HG03175 (cell line): ENCODE results near the gene C1orf50.
"Not testable (repeated sequence)": the region's sequence is repeated elsewhere in the genome, so short reads cannot be mapped to it uniquely, and the experiment has no call there.

Source experiments
- ATAC-seq: cut with Tn5 transposase; IDR thresholded peaks from one replicate; pipeline ENCODE4 v1.9.1; 2021; ENCODE audit warnings: mild to moderate bottlenecking, moderate library complexity; ENCODE audit not compliant: unreplicated experiment

Gene C1orf50

DNA sequence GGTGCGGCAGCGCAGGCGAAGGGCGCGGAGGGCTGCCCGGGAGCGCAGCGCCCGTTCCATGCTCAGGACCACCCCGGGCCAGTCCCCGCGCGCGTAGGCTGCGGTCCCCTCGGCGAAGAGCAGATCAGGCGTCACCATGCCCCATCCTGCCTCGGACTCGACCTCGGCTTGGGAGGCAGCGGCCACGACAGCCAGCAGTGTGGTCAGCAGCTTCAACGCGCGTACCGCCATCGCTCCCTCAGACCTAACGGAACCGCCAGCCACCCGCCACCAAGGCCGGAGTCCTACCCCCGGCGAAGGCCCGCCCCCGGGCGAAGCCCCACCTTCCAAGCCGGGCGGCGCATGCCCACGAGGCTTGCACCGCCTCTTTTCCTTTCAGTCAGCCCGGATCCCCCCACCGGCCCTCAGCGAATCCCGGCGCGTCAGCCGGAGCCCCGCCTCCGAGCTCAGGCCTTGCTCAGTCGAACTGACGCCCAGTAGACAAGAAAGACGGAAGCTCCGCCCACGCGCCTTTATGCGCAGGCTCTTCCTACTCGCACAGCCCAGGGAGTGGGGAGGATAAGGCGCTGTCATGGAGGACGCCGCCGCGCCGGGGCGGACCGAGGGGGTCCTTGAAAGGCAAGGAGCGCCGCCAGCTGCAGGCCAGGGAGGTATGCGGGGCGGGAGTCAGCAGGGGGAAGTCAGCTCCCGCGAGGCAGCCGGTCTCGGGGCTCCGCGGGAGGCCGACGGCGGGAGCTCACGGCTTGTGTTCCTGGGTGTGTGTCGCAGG is at the start of gene C1orf50, which contains the start of gene P3H1:
C1orf50 (plus strand) TSS at position 509 of the 769 bp plus-strand sequence; CDS start at position 572, 63 bp downstream.
P3H1 (minus strand) TSS at position 288 of the 769 bp plus-strand sequence; CDS start at position 231, 57 bp downstream.
- peak; percentile 86 for ATAC-seq

DNA sequence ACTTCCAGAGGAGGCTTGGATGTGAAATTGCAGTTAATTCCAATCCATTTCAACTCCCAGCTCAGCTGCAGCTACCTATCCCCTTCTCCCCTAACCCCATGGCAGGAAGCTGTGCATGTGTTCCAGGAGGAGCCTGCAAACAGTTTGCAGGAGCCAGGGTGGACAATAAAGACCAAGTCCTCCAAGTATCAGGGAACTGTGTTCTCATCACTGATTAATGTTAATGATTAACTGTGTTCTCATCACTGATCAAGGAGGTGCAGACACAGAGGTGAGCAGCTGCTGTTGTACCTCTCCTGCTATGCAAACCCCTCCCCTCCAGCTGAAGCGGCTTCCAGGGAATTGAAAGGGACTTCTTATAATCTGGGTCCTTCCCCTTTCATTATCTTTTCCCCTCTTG is 46.2 kb upstream of the C1orf50 start:
- no peak for ATAC-seq

DNA sequence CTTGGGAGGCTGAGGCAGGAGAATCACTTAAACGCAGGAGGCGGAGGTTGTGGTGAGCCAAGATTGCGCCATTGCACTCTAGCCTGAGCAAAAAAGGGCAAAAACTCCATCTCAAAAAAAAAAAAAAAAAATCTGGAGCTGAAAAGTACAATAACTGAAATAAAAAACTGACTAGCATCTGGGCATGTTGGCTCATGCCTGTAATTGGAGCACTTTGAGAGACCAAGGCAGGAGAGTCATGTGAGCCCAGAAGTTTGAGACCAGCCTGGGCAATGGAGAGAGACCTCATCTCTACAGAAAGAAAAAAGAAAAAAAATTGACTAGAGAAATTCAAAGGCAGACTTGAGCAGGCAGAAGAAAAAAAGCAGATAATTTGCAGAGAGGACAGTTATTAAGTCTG is 45.1 kb upstream of the C1orf50 start:
- no peak for ATAC-seq

DNA sequence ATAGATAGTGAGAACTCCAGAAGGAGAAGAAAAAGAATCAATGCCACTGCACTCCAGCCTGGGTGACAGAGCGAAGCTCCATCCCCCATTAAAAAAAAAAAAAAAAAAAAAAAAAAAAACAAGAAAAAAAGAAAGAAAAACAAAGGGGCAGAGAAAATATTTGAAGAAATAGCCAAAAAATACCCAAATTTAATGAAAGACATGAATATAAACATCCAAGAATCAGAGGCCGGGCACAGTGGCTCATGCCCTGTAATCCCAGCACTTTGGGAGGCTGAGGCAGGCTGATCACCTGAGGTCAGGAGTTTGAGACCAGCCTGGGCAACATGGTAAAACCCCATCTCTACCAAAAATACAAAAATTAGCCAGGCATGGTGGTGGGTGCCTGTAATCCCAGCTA is 44.6 kb upstream of the C1orf50 start:
- not testable (repeated sequence) for ATAC-seq

DNA sequence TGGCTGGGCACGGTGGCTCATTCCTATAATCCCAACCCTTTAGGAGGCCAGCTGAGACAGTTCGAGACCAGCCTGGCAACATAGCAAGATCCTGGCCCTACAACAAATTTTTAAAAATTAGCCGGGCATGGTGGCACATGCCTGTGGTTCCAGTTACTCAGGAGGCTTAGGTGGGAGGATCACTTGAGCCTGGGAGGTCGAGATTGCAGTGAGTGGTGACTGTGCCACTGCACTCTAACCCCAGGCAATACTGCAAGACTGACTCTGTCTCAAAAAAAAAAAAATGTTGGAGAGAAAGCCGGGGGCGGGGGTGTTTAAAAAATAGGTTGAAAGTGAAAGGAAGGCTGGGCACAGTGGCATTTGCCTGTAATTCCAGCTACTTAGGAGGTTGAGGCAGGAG is 43.5 kb upstream of the C1orf50 start:
- no peak for ATAC-seq

DNA sequence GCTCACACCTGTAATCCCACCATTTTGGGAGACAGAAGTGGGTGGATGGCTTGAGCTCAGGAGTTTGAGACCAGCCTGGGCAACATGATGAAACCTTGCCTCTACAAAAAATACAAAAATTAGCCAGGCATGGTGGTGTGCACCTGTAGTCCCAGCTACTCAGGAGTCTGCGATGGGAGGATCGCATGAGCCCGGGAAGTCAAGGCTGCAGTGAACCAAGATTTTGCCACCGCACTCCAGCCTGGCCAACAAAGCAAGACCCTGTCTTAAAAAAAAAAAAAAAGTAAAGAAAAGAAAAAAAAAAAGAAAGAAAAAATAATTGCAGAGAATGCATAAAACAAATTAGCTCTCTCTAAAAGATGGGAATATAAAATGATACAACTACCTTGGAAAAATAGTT is 41.2 kb upstream of the C1orf50 start:
- not testable (repeated sequence) for ATAC-seq

DNA sequence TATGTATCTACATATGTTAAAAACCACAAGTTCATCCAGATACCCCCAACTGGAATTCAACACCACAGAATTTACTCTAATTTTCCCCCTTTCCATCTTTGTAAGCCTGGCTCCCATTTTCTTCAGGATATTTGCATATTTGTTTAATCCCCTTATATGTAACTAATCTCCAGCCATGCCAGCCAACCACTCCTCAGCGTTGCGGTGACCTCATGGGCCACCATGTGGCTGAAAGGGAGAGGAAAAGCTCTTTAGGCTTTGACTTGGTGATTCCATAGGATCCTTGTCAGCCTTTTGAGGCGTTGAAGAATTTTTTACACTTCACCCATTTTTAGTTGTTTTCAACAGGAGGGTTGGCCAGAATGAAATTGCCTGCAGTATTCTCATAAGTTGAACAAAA is 37.0 kb upstream of the C1orf50 start:
- no peak for ATAC-seq

DNA sequence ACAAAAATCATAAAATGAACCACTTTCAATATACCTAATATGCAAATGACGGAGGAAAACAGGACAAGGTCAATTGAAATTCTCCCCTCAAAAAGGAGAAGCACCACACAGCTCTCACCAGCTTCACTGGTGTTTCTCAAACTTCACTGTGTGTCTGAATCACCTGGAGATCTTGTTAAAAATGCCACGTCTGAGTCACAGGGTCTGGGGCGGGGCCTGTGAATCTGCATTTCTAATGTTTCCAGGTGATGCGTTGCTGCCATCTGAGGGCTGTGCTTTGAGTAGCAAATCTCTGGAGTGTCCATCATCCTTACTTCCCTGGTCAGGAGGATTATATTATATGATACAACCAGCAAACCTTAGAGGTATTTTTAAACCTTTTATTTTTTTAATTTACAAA is 36.1 kb upstream of the C1orf50 start:
- ATAC-seq: no peak

DNA sequence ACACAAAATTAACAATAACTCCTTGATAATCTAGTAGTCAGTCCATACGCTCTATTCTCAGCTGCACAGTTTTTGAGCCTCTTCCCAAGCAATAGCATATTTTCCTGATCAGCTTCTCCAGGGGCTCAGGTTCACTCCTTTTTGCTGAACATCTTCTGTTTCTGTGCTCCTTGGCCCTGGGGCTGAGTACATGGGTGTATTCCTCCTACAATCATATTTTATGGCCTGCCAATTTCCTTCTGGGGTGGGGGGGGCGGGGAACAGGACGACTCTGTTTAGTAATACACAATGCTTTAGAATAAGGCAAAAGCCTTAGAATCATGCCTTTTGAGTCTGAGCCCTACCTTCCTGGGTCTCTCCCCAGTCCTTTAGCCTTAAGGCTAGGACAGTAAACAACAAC is 35.5 kb upstream of the C1orf50 start:
- ATAC-seq: no peak

DNA sequence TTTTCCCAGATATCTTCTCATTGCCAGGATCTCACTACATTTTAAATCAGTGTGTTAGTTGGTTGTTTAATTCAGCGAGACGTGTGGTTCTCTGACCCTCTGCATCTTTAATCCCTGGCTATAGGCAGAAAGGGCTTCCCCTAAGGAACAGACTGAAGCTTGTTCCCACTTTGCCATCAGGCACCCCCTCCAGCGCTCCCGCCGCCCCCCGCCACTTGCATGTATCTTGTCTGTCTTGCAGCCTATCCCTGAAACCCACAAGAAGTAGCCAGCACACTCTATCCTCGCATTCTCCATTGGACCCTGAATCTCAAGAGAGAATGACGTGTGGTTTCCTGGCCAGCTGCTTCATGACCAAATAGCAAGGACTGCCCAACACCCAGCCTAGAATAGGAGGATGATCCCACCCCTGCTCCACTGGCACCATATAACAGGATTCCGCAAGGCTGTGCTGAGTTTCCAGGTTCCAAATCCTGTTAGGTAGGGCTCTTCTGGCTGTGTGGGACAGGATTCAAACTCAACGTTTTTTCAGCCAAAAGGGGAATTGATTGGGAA is 34.8 kb upstream of the C1orf50 start:
- ATAC-seq: no peak

DNA sequence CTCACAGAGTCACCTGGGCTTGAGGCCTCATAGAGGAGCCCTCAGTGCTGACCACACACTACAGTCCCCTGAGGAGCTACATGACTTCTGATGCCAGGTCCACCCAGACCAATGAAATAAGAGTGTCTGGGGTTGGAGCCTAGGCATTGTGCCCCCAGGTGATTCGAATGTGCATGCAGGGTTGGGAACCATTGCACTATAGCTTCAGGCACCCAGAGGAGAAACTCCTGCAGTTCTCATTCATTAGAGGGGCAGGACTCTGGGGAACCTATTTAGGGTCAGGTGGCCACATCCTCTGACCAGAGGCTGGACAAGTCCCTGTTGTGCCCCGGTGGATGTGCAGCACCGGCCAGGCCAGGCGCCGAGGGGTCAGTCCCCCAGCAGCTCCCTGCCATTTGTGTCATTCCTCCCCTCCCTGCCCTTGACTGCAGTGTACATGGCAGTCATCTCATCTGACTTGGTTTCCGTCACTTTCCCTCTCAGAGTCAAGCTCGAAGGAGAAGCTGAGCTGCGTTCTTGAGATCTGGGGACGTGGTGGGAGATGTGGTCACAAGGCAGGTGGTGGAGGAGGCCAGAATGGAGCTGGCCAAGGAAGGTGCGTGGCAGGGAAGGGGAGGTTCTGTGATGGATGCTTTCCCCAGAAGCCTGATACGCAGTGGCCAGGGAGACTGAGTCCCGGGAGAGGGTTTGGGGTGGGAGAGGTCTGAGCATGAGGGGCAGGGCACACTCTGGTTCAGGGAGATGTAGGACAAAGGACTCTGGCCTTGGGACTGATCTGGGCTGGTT is 33.4 kb upstream of the C1orf50 start:
- no peak for ATAC-seq

DNA sequence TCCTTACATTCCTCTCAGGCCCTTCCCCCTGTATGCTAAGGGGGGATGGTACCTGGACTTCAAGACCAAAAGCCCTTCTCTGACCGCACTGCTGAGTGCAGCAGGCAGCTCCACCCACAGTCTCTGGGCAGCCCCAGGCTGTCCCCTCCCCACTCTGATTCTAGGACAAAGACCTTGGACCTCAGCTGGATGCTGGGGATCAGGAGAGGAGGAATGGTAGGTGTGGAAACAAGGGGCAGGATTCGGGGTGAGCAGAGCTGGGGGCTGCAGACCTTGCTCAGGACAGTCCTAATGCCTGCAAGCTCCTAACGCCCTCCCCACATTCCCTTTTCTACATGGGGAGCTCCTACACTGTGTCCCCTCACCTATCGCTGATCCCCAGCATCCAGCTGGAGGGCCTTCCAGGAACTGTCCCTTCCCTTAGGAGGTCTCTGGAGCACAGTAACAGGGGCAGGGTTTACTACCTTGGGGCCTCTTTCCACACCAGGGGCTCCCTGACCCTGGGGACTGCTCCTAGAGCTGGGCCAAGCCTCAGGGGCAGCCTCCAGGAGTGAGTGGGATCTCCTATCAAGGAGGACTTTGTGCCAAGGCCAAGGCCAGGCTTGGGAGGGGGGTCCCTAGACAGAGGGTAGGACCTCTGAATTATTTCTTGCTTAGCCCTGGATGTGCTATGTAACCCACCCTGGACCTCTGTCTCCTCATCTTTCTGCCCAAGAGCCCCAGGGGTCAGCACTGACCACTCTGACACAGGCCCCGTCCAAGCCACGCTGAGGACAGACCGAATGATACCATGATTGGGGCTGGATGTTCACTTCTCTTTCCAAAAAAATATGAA is 32.6 kb upstream of the C1orf50 start:
- ATAC-seq: no peak

DNA sequence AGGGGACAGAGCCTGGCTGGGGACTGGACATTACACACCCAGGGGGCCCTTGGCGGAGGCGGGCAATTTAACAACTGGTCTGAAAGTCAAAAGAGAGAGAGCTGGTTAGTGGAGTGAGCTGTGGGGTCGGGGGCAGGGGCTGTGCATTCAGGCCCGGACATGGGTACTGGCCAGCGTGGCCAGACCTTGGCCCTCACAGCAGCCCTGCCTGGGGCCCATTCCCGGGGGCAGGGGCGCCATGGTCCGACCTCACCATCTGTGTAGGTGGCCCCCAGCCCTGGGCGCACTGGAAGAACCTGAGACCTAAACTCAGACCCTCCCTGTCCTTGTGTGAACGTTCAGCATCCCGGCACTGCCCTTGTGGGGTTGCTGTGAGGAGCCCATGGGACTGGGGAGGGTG is 32.0 kb upstream of the C1orf50 start:
- ATAC-seq: no peak

DNA sequence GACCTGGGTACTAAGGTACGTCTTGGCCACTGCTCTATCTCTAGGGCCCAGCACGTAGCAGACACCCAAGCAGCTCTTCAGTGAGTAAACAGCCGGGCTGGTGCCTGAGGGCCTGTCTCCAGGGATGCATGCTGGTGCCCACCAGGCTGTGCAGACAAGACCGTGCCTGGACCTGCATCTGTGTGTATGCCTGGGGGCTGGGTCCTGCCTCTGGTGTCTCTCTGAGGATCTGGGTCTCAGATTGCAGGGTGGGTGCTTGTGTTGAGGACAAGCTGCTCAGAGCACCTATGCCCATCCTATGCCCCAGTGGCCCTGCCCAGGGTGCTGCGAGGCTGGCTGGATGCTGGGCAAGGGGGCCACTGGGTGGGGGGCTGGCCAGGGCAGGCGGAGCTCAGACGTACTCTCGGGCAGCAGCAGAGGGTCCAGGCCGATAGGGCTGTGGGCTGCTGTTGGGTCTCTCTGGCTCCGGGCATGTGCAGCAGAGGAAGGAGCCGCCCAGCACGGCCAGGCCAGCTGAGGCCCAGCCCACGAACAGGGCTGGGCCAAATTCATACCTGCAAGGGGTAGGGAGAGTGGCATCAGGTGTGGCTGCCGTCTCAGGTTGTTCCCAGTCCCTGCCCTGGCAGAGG is 31.5 kb upstream of the C1orf50 start:
- no peak for ATAC-seq

DNA sequence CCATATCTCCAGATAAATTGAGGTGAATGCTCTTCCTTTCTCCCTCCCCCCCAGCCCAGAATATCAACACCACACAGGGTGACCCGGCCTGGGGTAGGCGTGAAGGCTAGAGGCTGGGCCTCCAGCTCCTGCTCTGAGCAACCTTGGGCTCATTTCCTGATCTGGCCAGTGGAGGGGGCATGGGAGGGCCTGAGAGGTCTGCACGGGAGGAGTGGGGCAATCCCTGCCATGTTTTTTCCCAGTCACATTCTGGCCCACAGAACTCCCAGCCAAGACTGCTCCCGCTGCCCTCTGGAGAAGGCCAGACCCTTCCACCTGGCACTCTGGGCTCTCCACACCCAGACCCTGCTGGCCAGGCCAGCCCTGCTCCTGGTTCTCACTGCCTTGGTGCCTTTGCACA is 30.9 kb upstream of the C1orf50 start:
- no peak for ATAC-seq

DNA sequence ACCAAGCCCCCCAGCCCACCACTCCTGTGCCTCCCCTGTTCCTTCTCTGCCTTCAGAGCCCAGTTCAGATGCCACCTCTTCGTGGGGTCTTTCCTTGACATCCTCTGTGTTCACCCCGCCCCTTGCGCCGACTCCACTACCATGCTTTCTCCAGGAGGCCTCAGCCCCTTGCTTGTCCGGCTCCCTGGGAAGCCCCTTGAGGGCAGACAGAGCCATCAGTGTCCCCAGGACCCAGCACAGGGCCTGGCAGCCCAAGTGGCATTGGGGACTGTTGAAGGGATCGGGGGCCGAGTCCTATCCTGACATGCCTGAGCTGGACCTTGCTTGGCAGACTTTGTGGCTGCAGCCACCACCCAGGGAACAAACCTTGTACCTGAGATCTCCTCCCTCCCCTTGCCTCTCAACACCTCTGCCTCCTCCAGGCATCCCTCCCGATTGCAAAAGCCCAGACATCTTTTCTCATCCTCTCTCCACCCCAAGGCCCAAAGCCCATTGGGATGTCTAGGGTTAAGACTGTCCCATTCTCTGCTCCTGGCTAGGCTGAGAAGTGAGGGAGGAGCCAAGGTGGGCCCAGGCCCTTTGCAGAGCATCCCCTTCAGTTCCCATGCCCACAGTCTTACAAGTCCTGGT is 30.4 kb upstream of the C1orf50 start:
- ATAC-seq: no peak

DNA sequence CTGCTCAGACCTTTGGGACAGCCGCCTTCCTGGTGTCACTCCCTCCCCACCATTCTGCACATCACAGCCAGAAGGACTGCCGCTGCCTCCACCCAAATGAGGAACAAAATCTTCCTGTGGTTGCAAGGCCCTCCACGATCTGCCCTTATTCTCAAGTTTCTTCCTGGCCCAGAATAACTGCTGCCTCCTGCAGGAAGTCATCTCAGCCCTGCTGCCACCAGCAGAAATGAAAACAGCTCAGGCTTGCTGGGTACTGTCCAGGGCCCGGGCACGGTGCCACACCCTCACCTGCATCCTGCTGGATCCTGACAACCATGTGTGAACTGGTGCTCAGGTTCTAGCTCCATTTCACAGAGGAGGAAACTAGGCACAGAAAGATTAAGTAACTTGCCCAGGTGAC is 29.8 kb upstream of the C1orf50 start:
- ATAC-seq: no peak

DNA sequence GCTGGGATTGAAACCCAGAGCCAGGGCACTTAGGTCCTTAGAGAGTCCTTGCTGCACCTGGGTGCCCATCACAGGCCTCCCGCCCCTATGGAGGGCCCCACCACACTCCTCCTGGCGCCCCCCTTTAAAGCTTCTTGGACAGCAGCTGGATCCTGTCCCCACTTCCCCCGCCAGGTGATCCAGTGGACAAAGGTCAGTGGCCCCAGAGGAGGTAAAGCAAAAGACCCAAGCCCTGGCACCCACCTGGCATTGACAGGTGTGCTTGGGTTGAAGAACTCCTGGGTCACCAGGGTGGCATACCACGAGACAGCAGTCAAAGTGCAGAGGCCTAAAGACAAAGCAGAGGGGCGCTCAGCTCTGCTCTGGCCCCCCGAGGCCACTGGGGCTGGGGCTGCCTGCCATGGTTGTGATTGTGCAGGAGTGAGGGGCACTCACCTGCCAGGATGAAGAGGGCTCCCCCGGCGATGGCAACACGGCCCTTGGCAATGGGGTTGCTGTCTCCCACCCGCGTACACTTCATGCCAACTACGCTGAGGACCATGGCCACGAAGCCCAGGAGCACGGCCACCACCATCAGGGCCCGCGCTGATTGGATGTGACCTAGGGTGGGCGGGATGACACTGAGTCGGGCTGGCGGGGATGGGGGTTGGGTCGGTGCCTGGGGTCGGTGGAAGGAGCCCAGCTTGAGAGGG is 28.9 kb upstream of the C1orf50 start:
- ATAC-seq: no peak

DNA sequence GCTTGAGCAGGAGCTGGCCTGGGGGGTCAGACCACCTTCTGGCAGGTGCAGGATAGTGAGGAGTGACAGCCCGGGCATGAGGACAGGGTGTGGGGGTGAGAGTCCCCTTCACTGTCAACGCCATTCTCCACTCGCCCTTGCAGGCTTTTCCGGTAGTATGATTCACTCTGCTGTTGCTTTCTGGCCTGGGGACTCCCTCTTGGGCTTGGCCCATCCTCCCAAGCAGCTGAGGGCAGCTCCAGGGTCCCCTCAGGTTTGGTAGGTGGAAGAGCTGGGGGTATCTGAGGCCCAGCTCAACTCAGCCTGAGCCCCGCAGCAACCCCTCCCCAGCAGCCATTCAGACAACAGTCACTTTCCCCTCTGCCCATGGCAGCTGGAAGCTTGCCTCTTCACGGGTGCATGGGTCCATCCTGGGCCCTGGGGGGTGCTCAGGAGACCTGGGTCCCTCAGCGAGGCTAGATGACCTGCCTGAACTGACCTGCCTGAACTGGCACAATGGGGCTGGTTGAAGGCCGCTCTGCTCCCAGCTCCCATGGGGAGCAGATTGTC is 28.3 kb upstream of the C1orf50 start:
- ATAC-seq: no peak
